K562 (cell line): Measurements from ENCODE around the gene MYH15. TPM values are rescaled to one million over a fixed set of nuclear protein-coding genes. Genes with fewer than 3 reads are reported as not detected.

ENCODE experiments used
- ATAC-seq: fragments of 200-7000 bp; cut with Tn5 transposase; 3 replicates; pipeline ENCODE4 v1.9.1; 2020; ENCODE audit warnings: moderate library complexity
- BruUV-seq: library from RNA; stranded (reverse); fragments of 400-500 nt; replicated peaks from 2 replicates; lab custom pipeline; 2021; lab: Mats Ljungman, UMichigan
- CTCF ChIA-PET: fragments of 300-600 bp; formaldehyde crosslinking; extraction: SDS; loops from one replicate; lab custom pipeline; 2021; ENCODE audit warnings: low intra/inter-chr PET ratio; lab: Yijun Ruan, JAX
- POLR2A ChIA-PET: fragments of 300-600, 350-650 bp; sonication (Branson Sonifier 250); formaldehyde crosslinking; extraction: SDS; loops from one replicate; lab custom pipeline; 2021; ENCODE audit warnings: antibody characterized with exemption, inconsistent platforms; lab: Yijun Ruan, JAX
- DNase-seq, 4 experiments: peaks; one replicate each; pipeline versions ENCODE4 v3.0.0 to v3.0.0-alpha.2; 2011 to 2018; ENCODE audit warnings: low spot score in 3 of 4, mixed read lengths in 3 of 4; ENCODE audit errors: extremely low read depth in 1 of 4
- FAIRE-seq: peaks from 2 replicates; lab custom pipeline; 2011; peaks lifted over from hg19 to GRCh38; lab: Jason Lieb, UNC
- H2AFZ ChIP-seq: 2 replicates; pipeline ENCODE4 v1.6.0; 2011; ENCODE audit warnings: low read depth, low read length, control low read depth, inconsistent platforms
- H3K27ac ChIP-seq: fragments of 200-600 bp; 3 replicates; pipeline ENCODE4 v1.8.0; 2011; ENCODE audit warnings: low read depth, mild to moderate bottlenecking, control low read depth, inconsistent platforms, low read length, moderate library complexity, mixed read lengths; ENCODE audit errors: extremely low read depth
- H3K27me3 ChIP-seq, 2 experiments: fragments of 300-600 bp in 1 of 2; 2 replicates in 1 of 2; 3 replicates in 1 of 2; pipeline versions ENCODE4 v1.6.0 to v1.8.0; 2011; ENCODE audit warnings: inconsistent platforms in 2 of 2, low read length in 2 of 2, mild to moderate bottlenecking in 1 of 2, mixed read lengths in 1 of 2, moderate library complexity in 1 of 2; ENCODE audit not compliant: control insufficient read depth in 2 of 2, insufficient read depth in 2 of 2
- H3K36me3 ChIP-seq: fragments of 300-600 bp; 3 replicates; pipeline ENCODE4 v1.8.0; 2011; ENCODE audit warnings: mild to moderate bottlenecking, low read length, inconsistent platforms; ENCODE audit not compliant: control insufficient read depth, insufficient read depth
- H3K4me1 ChIP-seq, 2 experiments: fragments of 200-600 bp in 1 of 2; replicated peaks in 1 of 2; 2 replicates in 1 of 2; 3 replicates in 1 of 2; pipeline versions ENCODE4 v1.5.1 to v1.8.0; 2011; ENCODE audit warnings: inconsistent platforms in 2 of 2, low read length in 2 of 2, mild to moderate bottlenecking in 1 of 2, mixed read lengths in 1 of 2, moderate library complexity in 1 of 2; ENCODE audit not compliant: control insufficient read depth in 2 of 2, insufficient read depth in 2 of 2
- H3K4me2 ChIP-seq: 2 replicates; pipeline ENCODE4 v1.6.1; 2011; ENCODE audit warnings: low read length, control low read depth, inconsistent platforms, mixed read lengths; ENCODE audit not compliant: insufficient read depth
- H3K4me3 ChIP-seq: fragments of 200-600 bp; sonication (generic), shearing (Covaris generic); 2 replicates; pipeline ENCODE4 v1.5.1; 2016; ENCODE audit warnings: control low read depth, inconsistent platforms
- H3K79me2 ChIP-seq: fragments of 200-600 bp; 3 replicates; pipeline ENCODE4 v1.8.0; 2011; ENCODE audit warnings: low read length, inconsistent platforms; ENCODE audit not compliant: control insufficient read depth, insufficient read depth
- H3K9ac ChIP-seq, 2 experiments: 2 replicates each; pipeline versions ENCODE4 v1.6.0 to v1.6.1; 2011; ENCODE audit warnings: low read depth in 2 of 2, low read length in 2 of 2, control low read depth in 1 of 2, inconsistent platforms in 1 of 2, mild to moderate bottlenecking in 1 of 2, mixed read lengths in 1 of 2; ENCODE audit not compliant: insufficient read depth in 1 of 2
- H3K9me1 ChIP-seq: one replicate; pipeline ENCODE4 v1.6.0; 2011; ENCODE audit warnings: inconsistent platforms, mild to moderate bottlenecking, low read length, moderate library complexity; ENCODE audit not compliant: control insufficient read depth, insufficient read depth
- H3K9me3 ChIP-seq: replicated peaks from 2 replicates; pipeline ENCODE4 v1.5.1; 2011; ENCODE audit warnings: low read depth, low read length, inconsistent platforms; ENCODE audit not compliant: control insufficient read depth, insufficient read depth
- H4K20me1 ChIP-seq: replicated peaks from 2 replicates; pipeline ENCODE4 v1.6.1; 2011; ENCODE audit warnings: low read length, inconsistent platforms, mixed read lengths; ENCODE audit not compliant: control insufficient read depth, insufficient read depth
- ADNP ChIP-seq: fragments of 200-800 bp; sonication (Bioruptor generic); IDR thresholded peaks from 2 replicates; pipeline ENCODE4 v1.6.1; 2016; ENCODE audit warnings: missing genetic modification characterization, missing compliant biosample characterization
- BRD9 ChIP-seq: fragments of 450-650 bp; IDR thresholded peaks from 2 replicates; pipeline ENCODE4 v1.6.1; 2018; ENCODE audit warnings: low read depth; ENCODE audit not compliant: partially characterized antibody
- CBX3 ChIP-seq, 2 experiments: IDR thresholded peaks; 1 replicate in 1 of 2; 2 replicates in 1 of 2; pipeline ENCODE4 v1.6.1; 2012; ENCODE audit warnings: inconsistent platforms in 2 of 2, low read length in 2 of 2, borderline replicate concordance in 1 of 2, control low read depth in 1 of 2
- FOS ChIP-seq: IDR thresholded peaks from 3 replicates; pipeline ENCODE4 v1.6.1; 2011; ENCODE audit not compliant: insufficient read length; ENCODE audit errors: extremely low read depth
- MAFK ChIP-seq: IDR thresholded peaks from 2 replicates; pipeline ENCODE4 v1.6.1; 2011; ENCODE audit warnings: low read length, improper control_type of control experiment
- SP2 ChIP-seq: IDR thresholded peaks from 2 replicates; pipeline ENCODE4 v1.6.1; 2011; ENCODE audit warnings: mild to moderate bottlenecking, low read depth, low read length, moderate library complexity; ENCODE audit not compliant: poor library complexity, severe bottlenecking; ENCODE audit errors: extremely low read depth
- TAF1 ChIP-seq: IDR thresholded peaks from 2 replicates; pipeline ENCODE4 v1.6.1; 2011; ENCODE audit warnings: mild to moderate bottlenecking, low read length, moderate library complexity; ENCODE audit not compliant: insufficient read depth, control insufficient read depth, severe bottlenecking; ENCODE audit errors: extremely low read depth
- TAF15 ChIP-seq: fragments of 200-400 bp; formaldehyde crosslinking; IDR thresholded peaks from 2 replicates; pipeline ENCODE4 v1.6.1; 2017; ENCODE audit warnings: mild to moderate bottlenecking, low read depth, low read length, moderate library complexity
- U2AF2 ChIP-seq: fragments of 200-400 bp; formaldehyde crosslinking; optimal IDR thresholded peaks from 2 replicates; pipeline ENCODE3; 2017; ENCODE audit warnings: low read depth, mild to moderate bottlenecking, low read length
- ZBTB12 ChIP-seq: fragments of 250-450 bp; sonication (Bioruptor Pico); IDR thresholded peaks from 2 replicates; pipeline ENCODE4 v1.4.0; 2020
- WGBS: fragments of 100-300 bp; shearing (Covaris generic); methylation state at CpG from one replicate; pipeline ENCODE4 v1.1.6; 2016; ENCODE audit warnings: low coverage, mixed read lengths; ENCODE audit not compliant: insufficient coverage; ENCODE audit errors: missing lambda C conversion rate; 5-methylcytosine and 5-hydroxymethylcytosine counted together
- in situ Hi-C: fragments of 300-500 bp; cut with MboI; formaldehyde crosslinking; loops from 4 replicates; pipeline ENCODE4 v1.15.0; 2018; ENCODE audit warnings: inconsistent platforms, mixed read lengths
- intact Hi-C: fragments of 100-400 bp; cut with micrococcal nuclease; formaldehyde crosslinking; loops from 2 replicates; pipeline ENCODE4 v1.14.2; 2022
- polyA plus RNA-seq, 8 experiments: library from polyadenylated mRNA; depleted of rRNA in 4 of 8; stranded (reverse) in 5 of 8; unstranded in 3 of 8; fragments of >200 nt; fragmentation: Nextera tagmentation in 2 of 8; fragmentation: Illumina TruSeq in 1 of 8; extraction: Ambion mirVana in 2 of 8; extraction: Trizol in 1 of 8; gene quantifications; 2 replicates each; pipeline versions ENCODE4 v1.2.1 to v1.2.3, GENCODE V29; 2011 to 2014; ENCODE audit warnings: inconsistent platforms in 1 of 8, missing spikeins in 1 of 8
- total RNA-seq, 7 experiments: library from RNA; depleted of rRNA in 6 of 7; stranded (reverse); fragments of >200 nt in 6 of 7; fragmentation: Illumina TruSeq in 2 of 7; extraction: Trizol in 2 of 7; gene quantifications; 2 replicates each; pipeline versions ENCODE4 v1.2.1 to v1.2.3, GENCODE V29; 2011 to 2021; ENCODE audit warnings: low replicate concordance in 1 of 7

The MYH15 gene
- total and polyA plus RNA-seq, 9 of the 15 experiments (the other 6 are each of a cell fraction or from before 2014, with no cell fraction given), result 0.03 to 0.29 (median 0.12) TPM

- H3K4me2 ChIP-seq, result no peak overlapping the region
- H3K9me3 ChIP-seq, result no peaks in the 10 kb centered on the region
- no peak overlapping the region for H3K9ac ChIP-seq
- WGBS, result 0% methylated on average over 1 of the region's 1 CpG
- H3K9me1 ChIP-seq, result no peaks in the 10 kb centered on the region
- no peak overlapping the region for H3K4me3 ChIP-seq
- FAIRE-seq (no peak), DNase-seq (no peak), ATAC-seq (no peak)
- H3K27me3 ChIP-seq, result no peaks in the 10 kb centered on the region
- CTCF ChIA-PET, result no interaction called here
- no peaks in the 10 kb centered on the region for H4K20me1 ChIP-seq
- in situ Hi-C loops, result no loop called here
- TF ChIP-seq CBX3 (IDR thresholded peaks at IDR 0.05; ENCODE audit: borderline replicate concordance in 1 of 2, low read length in 2 of 2) (no peak), TAF15 (no peak), MAFK (no peak), ADNP (tag) (no peak), ZBTB12 (CRISPR knock-in tag) (no peak), SP2 (no peak), U2AF2 (no peak), TAF1 (no peak), BRD9 (no peak), FOS (no peak)
- TF ChIP-seq, all 486 proteins: peak for 0
- H3K79me2 ChIP-seq, result no peaks in the 10 kb centered on the region
- POLR2A ChIA-PET, result no interaction called here
- H3K27ac ChIP-seq, result no peak overlapping the region
- no peaks in the 10 kb centered on the region for H3K4me1 ChIP-seq
- BruUV-seq, result no TSS peak
- intact Hi-C loops, result no loop called here
- no peaks in the 10 kb centered on the region for H3K36me3 ChIP-seq
- no peak overlapping the region for H2AFZ ChIP-seq
These were observed 134.4 kb downstream of the MYH15 start for GRCh38 chr3:108376026-108376425.
